SW480 (cell line): ENCODE measurements around the gene PGLYRP2.
"Not testable (repeated sequence)": the region's sequence is repeated elsewhere in the genome, so short reads cannot be mapped to it uniquely, and the experiment has no call there.

Source experiments
- DNase-seq: peaks from one replicate; pipeline ENCODE4 v3.0.0-alpha.2; 2016; ENCODE audit warnings: low spot score

The PGLYRP2 gene

DNA sequence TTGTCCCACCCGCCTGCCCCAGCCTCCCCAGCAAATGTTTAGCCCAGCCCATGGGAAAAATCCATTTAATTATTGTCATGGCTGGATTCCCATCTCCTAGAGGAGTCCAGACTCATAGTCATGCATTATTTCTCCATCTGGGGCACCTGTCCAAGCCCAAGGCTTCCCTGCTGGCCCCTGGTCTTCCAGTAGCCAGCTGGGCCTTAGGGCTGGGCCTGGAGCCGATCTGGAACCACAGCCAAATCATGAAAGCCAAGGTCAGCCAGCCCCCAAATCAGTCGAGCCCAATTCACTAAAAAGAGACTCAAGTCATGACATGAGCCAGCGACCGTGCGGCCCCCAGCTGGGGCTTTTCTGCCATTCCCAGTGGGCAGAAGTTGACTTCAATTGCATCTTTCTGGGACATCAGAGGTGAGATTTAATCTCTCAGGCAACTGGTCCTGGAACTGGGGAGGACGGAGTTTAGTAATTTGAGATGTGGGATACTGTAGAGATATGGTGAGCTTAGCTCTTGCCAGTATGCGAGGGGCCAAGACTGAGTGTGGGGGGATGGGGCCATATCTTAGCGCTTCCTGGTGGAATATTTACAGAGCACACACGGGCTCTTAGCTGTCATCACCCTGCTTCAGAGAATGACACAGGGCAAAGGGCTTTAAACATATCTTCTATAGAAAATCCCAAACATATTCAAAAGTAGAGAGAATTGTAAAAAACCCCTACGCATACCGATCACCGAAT, 9.4 kb upstream of the PGLYRP2 start:
- no peak for DNase-seq

DNA sequence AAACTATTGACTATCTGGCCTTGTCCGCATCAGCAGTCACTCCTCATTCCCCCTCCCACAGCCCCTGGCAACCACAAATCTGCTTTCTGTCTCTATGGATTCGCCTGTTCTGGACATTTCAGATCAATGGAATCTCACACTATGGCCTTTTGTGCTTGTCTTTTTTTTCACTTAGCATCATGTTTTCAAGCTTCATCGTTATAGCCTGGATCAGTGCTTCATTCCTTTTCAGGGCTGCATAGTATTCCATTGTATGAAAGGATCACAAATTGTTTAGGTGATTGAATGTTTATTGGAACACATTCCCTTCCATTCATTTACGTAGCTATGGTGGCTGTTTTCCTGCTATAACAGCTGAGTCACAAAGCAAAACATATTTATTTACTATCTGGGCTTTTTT, 7.7 kb upstream of the PGLYRP2 start:
- no peak for DNase-seq

DNA sequence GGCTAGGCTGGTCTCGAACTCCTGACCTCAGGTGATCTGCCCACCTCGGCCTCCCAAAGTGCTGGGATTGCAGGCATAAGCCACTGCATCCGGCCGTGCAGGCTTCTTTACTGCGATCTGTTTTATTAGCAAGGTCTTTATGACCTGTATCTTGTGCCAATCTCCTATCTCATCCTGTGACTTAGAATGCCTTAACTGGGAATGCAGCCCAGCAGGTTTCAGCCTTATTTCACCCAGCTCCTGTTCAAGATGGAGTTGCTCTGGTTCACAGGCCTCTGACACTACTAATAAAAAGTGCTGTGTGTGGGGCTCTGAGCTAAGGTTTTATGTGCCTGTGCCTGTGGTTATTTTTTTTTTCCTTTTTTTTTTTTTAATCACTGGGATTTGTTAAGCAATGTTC, 6.5 kb upstream of the PGLYRP2 start:
- not testable (repeated sequence) for DNase-seq

DNA sequence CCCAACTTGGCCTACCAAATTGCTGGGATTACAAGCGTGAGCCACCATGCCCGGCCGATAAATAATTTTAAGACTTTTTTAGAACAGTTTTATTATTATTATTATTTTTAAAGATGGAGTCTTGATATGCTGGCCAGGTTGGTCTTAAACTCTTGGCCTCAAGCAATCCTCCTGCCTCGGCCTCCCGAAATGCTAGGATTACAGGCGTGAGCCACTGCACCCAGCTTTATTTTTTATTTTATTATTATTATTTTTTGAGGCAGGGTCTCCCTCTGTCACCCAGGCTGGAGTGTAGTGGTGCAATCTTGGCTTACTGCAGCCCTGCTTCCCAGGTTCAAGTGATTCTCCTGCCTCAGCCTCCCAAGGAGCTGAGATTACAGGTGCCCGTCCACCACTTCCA, 1.7 kb upstream of the PGLYRP2 start:
- not testable (repeated sequence) for DNase-seq

DNA sequence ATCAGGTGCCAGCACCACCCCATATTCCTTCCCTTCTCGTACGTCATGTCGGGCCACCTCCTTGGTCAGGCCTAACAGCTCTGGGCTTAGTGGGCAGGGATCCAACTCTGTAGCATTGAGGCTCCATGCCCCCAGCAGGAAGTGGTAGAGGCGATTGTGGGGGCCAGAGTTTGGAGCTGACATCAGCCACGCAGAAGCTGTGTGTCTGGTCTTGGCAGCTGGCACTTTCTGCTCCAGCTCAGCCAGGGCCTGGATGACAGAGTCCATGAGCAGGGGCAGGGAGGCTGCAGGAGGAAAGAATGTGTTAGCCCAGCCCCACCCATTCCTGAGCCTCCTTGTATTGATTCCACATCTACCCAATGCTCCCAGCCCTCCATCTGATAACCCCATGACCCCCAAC, 3.0 kb downstream of the PGLYRP2 start:
- DNase-seq, result no peak

DNA sequence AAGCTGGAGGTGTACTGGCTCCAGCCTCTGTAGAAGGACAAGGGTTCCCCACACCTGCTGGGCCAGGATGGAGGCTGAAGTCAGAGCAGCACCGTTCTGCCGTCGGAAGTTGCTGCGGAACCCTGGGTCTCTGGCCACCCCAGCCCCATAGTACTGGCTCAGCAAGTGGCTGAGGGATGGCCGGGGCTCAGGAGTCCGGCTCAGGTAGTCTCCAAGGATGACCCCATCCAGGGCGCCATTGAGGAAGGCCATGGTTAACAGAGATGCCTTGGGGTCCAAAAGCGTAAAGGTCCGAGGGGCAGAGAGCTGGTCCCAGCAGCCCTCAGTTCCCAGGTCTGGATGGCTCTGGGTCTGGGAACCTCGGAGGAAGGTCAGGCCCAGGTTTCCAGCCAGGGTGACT, 3.7 kb downstream of the PGLYRP2 start:
- DNase-seq, result no peak

DNA sequence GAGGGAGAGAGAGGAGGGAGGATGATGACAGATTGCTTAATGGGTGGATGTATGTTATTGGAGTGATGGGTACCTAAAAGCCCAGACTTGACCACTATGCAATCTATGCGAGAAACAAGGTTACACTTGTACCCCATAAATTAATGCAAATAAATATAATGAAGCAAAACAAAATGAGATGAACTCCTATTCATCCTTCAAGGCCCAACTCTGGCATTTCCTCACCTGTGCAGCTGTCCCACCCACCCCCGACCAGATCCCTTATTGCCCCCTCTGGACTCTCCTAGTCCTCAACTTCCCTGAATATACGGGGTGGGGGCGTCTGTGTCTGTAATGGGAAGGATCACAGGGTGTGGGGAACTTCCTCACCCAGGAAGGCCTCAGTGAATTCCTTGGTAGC, 4.1 kb downstream of the PGLYRP2 start:
- no peak for DNase-seq

DNA sequence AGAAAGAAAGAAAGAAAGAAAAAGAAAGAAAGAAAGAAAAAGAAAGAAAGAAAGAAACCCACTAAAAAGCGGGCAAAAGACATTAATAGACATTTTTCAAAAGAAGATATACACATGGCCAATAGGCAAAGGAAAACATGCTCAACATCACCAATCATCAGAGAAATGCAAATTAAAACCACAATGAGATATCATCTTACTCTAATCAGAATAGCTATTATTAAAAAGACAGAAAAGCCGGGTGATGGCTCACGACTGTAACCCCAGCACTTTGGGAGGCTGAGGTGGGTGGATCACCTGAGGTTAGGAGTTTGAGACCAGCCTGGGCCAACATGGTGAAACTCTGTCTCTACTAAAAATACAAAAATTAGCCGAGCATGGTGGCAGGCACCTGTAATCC, 5.5 kb downstream of the PGLYRP2 start:
- DNase-seq, result not testable (repeated sequence)

DNA sequence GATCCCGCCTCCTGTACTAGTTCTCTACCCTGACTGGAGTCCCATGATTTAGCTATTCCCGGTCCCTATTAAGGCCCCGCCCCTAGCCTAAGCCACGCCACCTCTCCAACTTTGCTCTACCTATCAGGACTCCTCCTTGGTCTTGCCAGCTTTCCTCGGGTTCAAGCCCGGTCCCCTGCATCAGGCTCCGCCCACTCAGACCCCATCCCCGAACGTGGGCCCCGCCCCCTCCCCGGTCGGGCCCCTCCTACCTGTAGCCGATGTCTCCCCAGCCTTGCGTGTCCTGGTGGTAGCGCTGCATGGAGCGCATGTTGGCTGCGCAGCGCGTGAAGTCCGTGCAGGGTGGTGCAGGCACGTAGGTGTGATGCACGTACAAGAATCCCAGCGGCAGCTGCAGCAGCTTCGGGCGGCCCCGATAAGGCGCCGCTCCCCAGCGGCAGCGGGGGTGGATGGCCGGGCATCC, 7.6 kb downstream of the PGLYRP2 start:
- DNase-seq, result no peak

DNA sequence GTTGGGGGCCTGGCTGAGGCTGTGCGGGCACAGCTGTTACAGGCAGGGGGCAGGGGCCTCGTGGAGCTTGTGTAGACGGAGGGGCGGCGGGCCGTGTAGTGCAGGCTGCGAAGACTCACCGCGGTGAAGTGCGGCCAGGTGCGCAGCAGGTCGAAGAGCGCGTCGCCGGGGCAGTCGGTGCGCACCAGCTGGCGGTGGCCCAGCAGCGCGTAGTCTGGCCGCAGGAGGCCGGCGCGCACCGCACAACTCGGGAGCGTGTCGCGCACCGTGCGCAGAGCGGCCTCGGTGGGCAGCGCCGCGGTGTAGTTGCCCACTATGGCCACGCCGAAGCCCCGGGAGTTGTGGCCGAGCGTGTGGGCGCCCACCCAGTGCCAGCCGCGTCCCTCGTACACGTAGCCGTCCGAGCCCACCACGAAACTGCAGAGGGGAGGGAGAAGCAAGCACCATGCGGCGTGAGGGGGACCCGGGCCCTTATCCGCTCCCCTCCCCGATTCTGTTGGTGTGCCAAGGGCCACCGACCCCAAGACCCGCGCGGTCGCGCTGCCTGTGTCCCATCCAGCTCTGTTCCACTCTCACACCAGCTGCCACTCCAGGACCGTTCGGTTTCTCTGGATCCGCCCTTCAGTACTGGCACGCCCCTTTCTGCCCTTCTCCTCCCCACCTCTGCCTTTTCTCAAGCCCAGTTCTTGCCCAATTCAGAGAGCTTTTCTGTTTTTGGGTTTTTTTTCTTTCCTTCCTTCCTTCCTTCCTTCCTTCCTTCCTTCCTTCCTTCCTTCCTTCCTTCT, 9.6 kb downstream of the PGLYRP2 start:
- no peak for DNase-seq

DNA sequence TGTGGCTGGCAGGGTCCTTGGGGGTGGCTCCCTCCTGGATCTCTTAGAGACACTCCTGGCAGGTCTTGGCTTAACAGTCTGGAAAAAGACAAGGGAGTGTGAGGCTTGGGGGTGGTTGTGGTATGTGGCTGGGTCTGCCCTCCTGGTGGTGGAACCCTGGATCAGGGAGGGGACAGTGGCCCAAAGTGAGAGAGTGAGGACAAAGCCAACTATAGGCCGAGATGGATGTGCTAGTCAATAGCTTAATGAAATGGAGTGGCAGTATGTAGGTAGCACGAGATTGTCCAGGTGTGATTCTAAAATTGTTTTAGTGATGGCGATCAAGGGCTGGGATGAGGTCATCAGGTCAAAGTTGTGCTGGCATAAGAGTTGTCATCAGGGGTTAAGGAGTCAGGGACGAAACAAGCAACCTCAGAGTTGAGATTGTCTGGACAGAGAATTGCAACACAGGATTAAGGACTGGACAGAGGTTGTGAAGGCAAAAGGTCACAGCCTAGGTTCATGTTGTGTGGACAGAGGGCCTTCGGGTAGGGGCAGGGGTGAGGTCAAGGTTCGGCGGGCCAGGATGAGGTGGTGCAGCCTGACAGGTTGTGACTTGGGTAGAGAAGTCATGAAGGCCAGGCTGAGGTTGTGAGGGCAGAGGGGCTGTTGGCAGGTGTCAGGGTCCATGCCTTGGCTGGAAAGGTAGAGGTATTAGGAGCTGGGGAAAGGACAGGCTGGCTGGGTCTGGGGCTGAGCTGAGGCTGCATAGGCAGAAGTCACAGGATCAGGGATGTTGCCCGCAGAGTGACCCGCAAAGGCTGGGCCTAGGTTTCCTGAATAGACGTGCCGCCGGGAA, 10.4 kb downstream of the PGLYRP2 start:
- no peak for DNase-seq

DNA sequence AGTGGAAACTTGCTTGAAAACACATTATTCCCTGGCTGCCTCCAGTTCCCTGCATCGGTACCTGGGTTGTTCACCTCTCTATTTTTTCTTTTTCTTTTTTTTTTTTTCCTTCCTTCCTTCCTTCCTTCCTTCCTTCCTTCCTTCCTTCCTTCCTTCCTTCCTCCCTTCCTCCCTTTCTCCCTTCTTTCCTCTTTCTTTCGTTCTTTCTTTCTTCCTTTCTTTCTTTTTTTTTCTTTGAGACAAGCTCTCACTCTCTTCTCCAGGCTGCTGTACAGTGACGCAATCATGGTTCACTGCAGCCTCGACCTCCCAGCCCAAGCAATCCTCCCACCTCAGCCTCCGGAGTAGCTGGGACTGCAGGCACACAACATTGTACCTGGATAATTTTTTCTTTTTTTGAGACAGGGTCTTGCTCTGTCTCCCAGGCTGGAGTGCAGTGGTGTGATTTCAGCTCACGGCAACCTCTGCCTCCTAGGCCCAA, 11.5 kb downstream of the PGLYRP2 start:
- no peak for DNase-seq

DNA sequence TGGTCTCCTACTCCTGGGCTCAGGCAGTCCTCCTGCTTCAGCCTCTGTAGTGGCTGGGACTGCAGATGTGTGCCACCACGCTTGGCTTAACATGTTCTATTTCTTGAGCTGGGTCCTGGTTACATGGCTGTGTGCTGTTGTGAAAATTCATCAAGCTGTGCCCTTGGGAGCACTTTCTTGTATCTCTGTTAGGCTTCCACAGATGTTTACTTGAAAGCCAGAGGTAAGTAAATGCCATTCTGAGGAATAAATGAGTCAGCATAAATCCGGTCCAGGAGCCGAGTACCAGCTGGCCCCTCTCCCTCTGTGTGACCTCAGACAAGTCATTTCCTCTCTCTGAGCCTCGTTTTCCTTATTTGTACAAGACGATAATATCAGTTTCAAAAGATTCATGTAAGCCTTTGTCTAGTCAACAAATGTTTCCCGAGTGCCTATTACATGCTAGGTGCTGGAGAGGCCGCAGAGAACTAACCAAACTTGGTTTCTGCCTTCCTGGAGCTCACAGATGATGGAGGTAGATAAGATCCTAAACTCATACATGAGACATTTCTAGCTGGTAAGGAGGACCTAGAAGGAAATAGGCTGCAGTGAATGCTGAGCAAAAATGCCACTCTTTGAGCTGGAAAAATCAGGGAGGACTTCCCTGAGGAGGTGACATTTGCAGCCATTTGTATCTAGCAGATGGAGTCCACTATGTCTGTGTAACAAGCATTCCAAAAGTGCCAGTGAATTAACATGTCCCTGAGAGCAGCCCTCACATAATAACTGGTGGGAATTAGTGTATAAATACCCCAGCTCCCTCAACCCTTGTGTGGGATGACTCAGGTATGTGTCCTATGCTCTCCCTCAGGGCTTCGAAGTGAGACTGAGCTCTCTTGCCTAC, 12.2 kb downstream of the PGLYRP2 start:
- DNase-seq, result no peak

DNA sequence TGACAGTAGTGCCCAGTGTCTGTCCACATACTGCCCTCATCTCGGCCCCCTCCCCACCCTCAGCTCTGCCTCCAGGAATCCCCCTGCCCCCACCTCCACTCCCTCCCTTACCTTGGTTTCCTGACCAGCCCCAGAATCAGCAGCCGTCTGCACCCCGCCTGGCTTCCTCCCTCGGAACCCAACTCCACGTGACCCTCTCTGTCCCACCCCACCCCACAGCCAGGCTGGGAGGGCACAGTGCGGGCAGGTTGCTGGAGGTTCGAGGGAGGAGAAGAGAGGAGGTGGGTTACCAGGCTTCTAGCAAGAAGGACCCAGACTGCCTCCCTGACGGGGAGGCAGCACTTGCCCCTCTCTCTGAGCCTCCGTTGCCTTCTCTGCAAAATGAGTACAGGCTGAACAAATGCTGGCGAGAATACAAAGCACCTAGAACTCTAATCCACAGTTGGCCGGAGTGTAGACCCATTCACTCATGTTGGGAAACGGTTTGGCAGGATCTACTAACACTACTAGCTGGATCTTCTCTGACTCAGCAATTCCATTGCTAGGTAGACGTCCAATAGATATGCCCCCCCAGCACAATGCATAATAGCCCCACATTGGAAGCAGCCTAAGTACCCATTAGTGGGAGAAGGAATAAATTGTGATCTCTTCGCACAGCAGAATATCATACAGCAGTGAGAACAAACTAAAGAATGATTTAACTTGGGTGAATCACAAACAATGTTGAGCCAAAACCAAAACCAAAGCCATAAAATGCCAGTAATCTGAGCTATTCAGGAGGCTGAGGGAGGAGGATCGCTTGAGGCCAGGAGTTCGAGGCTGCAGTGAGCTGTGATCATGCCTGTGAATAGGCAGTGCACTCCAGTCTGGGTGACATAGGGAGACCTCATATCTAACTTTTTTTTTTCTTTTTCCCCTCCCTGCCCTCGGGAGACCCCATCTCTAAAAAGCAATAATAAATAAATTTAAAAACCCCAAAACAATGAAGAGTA, 14.6 kb downstream of the PGLYRP2 start, which contains the start of gene RASAL3:
TSS of gene RASAL3 (minus strand) at position 151 of the 992 bp plus-strand sequence. CDS start 186 bp downstream, outside the sequence.
- no peak for DNase-seq

DNA sequence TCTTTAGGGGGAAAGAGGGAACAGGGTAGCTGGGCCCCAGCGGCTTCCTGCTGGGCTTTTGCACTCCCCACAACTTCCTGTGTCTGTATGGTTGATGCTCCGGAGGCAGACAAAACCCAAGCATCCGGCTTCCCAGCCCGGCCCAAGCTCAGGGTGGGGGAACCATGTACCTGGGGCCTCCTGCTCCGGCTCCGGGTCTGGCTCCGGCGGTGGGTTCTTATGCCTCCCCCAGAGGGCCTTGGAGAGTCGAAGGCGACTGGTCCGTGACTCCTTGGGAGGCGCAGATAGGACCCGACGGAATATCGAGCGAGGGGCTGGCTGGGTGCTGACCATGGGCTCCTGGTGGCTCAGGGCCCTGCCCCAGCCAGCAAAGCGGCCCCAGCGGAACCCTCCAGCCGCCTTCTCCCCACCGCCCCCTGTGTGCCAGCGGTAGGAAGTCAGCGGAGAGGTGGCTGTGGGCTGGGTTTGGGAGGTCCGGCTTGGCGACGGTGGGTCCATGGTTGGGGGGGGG, 15.4 kb downstream of the PGLYRP2 start:
- no peak for DNase-seq

DNA sequence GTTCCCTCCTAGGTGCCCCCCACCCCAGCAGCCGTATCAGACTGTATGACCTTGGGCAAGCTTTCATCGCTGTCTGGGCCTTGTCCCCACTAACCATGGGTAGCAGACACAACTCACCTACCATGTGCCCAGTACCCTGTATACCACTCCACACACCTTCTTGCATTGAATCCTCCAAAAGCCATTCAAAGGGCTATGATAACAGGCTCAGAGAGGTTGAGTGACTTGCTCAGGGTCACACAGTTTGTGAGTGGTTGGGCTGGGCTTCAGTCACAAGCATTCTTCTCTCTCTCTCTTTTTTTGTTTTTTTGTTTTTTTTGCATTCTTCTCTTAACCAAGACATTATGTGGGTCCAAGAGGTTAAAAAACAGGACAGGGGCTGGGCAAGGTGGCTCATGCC, 17.6 kb downstream of the PGLYRP2 start:
- no peak for DNase-seq

DNA sequence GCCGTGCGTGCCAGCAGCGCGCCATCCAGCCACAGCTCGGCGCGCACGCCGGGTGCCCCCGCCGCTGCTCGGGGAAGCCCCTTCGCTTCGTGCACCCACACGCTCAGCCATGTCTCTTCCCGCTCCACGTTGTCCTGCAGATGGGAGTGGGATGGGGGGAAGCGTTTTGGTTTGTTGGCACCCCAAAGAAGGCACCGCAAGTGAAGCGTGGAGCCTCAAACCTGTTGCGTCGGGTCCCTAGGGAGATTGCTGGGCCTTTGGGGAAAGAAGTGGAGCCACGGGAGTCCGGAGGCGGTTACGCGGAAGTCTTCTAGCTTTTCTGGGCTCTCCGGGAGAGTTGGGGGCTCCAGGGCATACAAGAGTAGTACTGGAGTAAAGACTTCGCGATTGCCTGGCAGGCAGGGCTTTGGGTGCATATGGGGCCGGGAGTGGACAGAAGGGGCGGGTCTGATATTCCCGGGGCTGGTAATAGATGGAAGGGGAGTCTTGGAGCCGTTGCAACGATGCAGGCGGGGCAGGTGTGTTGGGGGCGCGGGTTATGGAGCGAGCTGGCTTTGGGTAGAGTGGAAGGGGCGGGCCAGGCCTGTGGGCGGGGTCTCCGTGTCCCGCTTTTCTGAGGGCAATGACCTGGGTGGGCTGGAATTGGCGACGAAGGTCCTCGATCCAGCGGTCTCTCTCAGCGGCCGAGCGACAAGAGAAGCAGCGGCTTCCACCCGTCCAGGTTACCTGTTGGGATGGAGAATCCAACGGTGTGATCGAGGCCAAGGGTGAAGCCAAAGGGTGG, 21.4 kb downstream of the PGLYRP2 start:
- no peak for DNase-seq

DNA sequence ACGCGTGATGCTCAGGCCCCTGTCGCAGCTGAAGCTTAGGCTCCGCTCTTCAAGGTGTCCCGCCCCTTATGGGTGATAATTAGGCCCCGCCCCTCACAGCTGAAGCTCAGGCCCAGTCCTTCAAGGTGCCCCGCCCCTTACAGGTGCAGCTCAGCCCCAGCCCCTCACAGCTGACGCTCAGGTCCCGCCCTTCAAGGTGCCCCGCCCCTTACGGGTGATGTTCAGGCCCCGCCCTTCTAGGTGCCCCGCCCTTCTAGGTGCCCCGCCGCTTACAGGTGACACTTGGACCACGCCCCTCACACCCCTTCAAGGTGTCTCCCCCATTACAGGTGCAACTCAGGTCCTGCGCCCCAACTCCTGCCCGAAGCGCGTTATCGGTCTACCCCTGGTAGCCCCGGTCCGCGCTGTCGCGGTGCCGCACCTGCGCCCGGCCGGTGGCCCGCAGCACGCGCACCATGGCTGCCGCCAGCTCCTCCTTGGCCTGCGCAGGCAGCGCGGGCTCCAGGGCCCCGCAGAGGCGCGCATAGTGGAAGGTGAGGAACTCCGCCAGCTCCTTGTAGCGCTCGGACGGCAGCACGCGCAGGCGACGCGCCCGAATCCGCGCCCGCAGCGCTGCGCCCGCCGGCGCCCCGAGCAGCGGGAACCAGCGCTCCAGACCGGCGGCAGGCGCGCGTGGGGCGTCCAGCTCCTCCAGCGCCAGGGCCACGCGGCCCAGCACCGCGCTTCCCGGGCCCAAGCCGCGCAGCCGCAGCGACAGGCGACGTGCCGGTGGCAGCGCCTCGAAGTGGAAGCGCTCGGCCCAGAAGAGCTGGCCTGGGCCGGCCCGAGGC, 22.2 kb downstream of the PGLYRP2 start:
- no peak for DNase-seq
